Breast epithelium (tissue), 3 donors: Measurements from ENCODE around the gene HRH1.

ENCODE experiments used
- CTCF ChIP-seq, 3 donors: fragments of 450-650 bp; IDR thresholded peaks; one replicate each; pipeline ENCODE4 v1.5.1; 2016 to 2017; ENCODE audit warnings: antibody characterized with exemption in 3 of 3, mild to moderate bottlenecking in 3 of 3, moderate library complexity in 3 of 3
- POLR2A ChIP-seq: fragments of 450-650 bp; IDR thresholded peaks from one replicate; pipeline ENCODE4 v1.6.1; 2016; ENCODE audit warnings: antibody characterized with exemption, mild to moderate bottlenecking, moderate library complexity

GRCh38 chr3:11164607-11165006 is 10.3 kb downstream of the HRH1 start:
- TF ChIP-seq POLR2A, result no peak
- TF ChIP-seq CTCF (IDR thresholded peaks at IDR 0.05), result no peak
